Measurements from ENCODE around the gene MAPT. TPM values are rescaled to one million over a fixed set of nuclear protein-coding genes. Genes with fewer than 3 reads are reported as not detected.
"Not testable (repeated sequence)": the region's sequence is repeated elsewhere in the genome, so short reads cannot be mapped to it uniquely, and the experiment has no call there.

The MAPT gene
- total RNA-seq, 2 donors from 2014 or later: 20.8 to 24.0 TPM

- ATAC-seq: no peak
- no peak for DNase-seq
- intact Hi-C loops (cut with DNase I): no loop called here
These were observed 22.7 kb downstream of the MAPT start for GRCh38 chr17:45917081-45917480.

GRCh38 chr17:45918241-45918745 is 23.9 kb downstream of the MAPT start:
- ATAC-seq (no peak), DNase-seq (no peak)
- intact Hi-C loops (cut with DNase I): no loop called here

GRCh38 chr17:45919136-45919535 is 24.8 kb downstream of the MAPT start:
- intact Hi-C loops (cut with DNase I): no loop called here

GRCh38 chr17:45920083-45920482 is 25.7 kb downstream of the MAPT start:
- ATAC-seq (no peak), DNase-seq (no peak)
- intact Hi-C loops (cut with DNase I): no loop called here

More at GRCh38 chr17:45919136-45919535, 24.8 kb downstream of the MAPT start:
- DNase-seq (no peak), ATAC-seq (no peak)

GRCh38 chr17:45923511-45924268 is 29.3 kb downstream of the MAPT start:
- ATAC-seq (peak in 1 of 2 donors; percentile 37), DNase-seq (no peak)
- intact Hi-C loops (cut with DNase I): no loop called here

GRCh38 chr17:45924332-45924820 is 30.0 kb downstream of the MAPT start:
- ATAC-seq (no peak), DNase-seq (no peak)
- intact Hi-C loops (cut with DNase I): no loop called here

GRCh38 chr17:45925311-45925710 is 31.0 kb downstream of the MAPT start:
- DNase-seq (no peak), ATAC-seq (no peak)
- intact Hi-C loops (cut with DNase I): no loop called here

GRCh38 chr17:45927247-45927646 is 32.9 kb downstream of the MAPT start:
- intact Hi-C loops (cut with DNase I): no loop called here
- DNase-seq: no peak
- no peak for ATAC-seq

- no peak for ATAC-seq
- no peak for DNase-seq
- intact Hi-C loops (cut with DNase I): no loop called here
These were observed 35.0 kb downstream of the MAPT start for GRCh38 chr17:45929344-45929743.

- ATAC-seq: no peak
- no peak for DNase-seq
- intact Hi-C loops (cut with DNase I): no loop called here
These were observed 36.1 kb downstream of the MAPT start for GRCh38 chr17:45930420-45930951.

GRCh38 chr17:45931677-45932076 is 37.3 kb downstream of the MAPT start:
- intact Hi-C loops (cut with DNase I): no loop called here
- DNase-seq (no peak), ATAC-seq (no peak)

- DNase-seq: no peak
- ATAC-seq: no peak
- intact Hi-C loops (cut with DNase I): no loop called here
These were observed 40.0 kb downstream of the MAPT start for GRCh38 chr17:45934044-45934979.

GRCh38 chr17:45935197-45935709 is 40.9 kb downstream of the MAPT start:
- intact Hi-C loops (cut with DNase I): no loop called here
- DNase-seq: no peak

GRCh38 chr17:45935710-45936509 is 41.6 kb downstream of the MAPT start:
- intact Hi-C loops (cut with DNase I): no loop called here
- DNase-seq (no peak), ATAC-seq (no peak)

More at GRCh38 chr17:45935197-45935709, 40.9 kb downstream of the MAPT start:
- no peak for ATAC-seq

- DNase-seq: no peak
- intact Hi-C loops (cut with DNase I): no loop called here
- ATAC-seq: no peak
These were observed 42.3 kb downstream of the MAPT start for GRCh38 chr17:45936610-45937009.

- ATAC-seq; intact Hi-C loops (cut with DNase I); DNase-seq: not testable (repeated sequence)
These were observed 42.8 kb downstream of the MAPT start for GRCh38 chr17:45937186-45937585.

GRCh38 chr17:45939395-45939794 is 45.0 kb downstream of the MAPT start:
- intact Hi-C loops (cut with DNase I): no loop called here

GRCh38 chr17:45940293-45940692 is 45.9 kb downstream of the MAPT start:
- intact Hi-C loops (cut with DNase I): loop anchor here in 1 of 2 donors (5.0 kb wide), 1 partner anchor 43 kb away; no protein-coding TSS in a partner anchor
- DNase-seq: no peak
- no peak for ATAC-seq

More at GRCh38 chr17:45939395-45939794, 45.0 kb downstream of the MAPT start:
- ATAC-seq: no peak
- no peak for DNase-seq

Data from left cardiac atrium (tissue), 4 donors.